Cardiac muscle cell (in vitro differentiated cells and primary cell): ENCODE measurements around the gene DCDC2B. TPM values are rescaled to one million over a fixed set of nuclear protein-coding genes. Genes with fewer than 3 reads are reported as not detected.
"Not testable (repeated sequence)": the region's sequence is repeated elsewhere in the genome, so short reads cannot be mapped to it uniquely, and the experiment has no call there.

Source experiments
- DNase-seq, 2 donors: peaks; one replicate each; pipeline versions ENCODE4 v3.0.0 to v3.0.0-alpha.2; 2010 to 2017; ENCODE audit warnings: low read depth in 1 of 2, low spot score in 1 of 2
- H3K27ac ChIP-seq: fragments of 200-600 bp; sonication (generic); 2 replicates; pipeline ENCODE4 v1.5.1; 2016
- H3K27me3 ChIP-seq: fragments of 200-600 bp; sonication (generic); 2 replicates; pipeline ENCODE4 v1.6.0; 2016; ENCODE audit warnings: control low read depth
- H3K36me3 ChIP-seq: fragments of 200-600 bp; sonication (generic); 2 replicates; pipeline ENCODE4 v1.5.1; 2016; ENCODE audit warnings: control low read depth
- H3K4me1 ChIP-seq: fragments of 200-600 bp; sonication (generic); 2 replicates; pipeline ENCODE4 v1.8.1; 2017; ENCODE audit warnings: low read depth, mild to moderate bottlenecking, mixed run types
- H3K4me3 ChIP-seq: fragments of 200-600 bp; sonication (generic); 2 replicates; pipeline ENCODE4 v1.5.1; 2016; ENCODE audit warnings: mild to moderate bottlenecking
- H3K9me3 ChIP-seq: fragments of 200-600 bp; sonication (generic); 2 replicates; pipeline ENCODE4 v1.5.1; 2017; ENCODE audit warnings: low read depth, mild to moderate bottlenecking, control low read depth
- CTCF ChIP-seq: IDR thresholded peaks from 2 replicates; pipeline ENCODE4 v1.5.1; 2012; ENCODE audit warnings: low read depth, mild to moderate bottlenecking, low read length
- polyA plus RNA-seq: library from polyadenylated mRNA; unstranded; fragments of >200 nt; fragmentation: Nextera tagmentation; extraction: Ambion mirVana; gene quantifications from 2 replicates; pipeline ENCODE4 v1.2.1, GENCODE V29; 2016
- total RNA-seq: library from RNA; depleted of rRNA; stranded (reverse); fragments of >200 nt; gene quantifications from 2 replicates; pipeline ENCODE4 v1.2.3, GENCODE V29; 2016

DCDC2B gene
- total and polyA plus RNA-seq, 2 experiments from 2014 or later = 0.72 TPM; not detected in 1

- H3K4me1 ChIP-seq = peaks cover 11% of the 10 kb centered on the region
- H3K4me3 ChIP-seq = no peak overlapping the region
- TF ChIP-seq CTCF = no peak
- no peaks in the 10 kb centered on the region for H3K9me3 ChIP-seq
- no peaks in the 10 kb centered on the region for H3K27me3 ChIP-seq
- H3K27ac ChIP-seq = no peak overlapping the region
- no peaks in the 10 kb centered on the region for H3K36me3 ChIP-seq
- DNase-seq = no peak
Measured at GRCh38 chr1:32249831-32250525, 41.1 kb downstream of the DCDC2B start.

- DNase-seq = no peak
- no peaks in the 10 kb centered on the region for H3K36me3 ChIP-seq
- H3K27ac ChIP-seq = no peak within 1 kb of the TSS
- H3K4me1 ChIP-seq = peaks cover 11% of the 10 kb centered on the region
- TF ChIP-seq CTCF = no peak
- no peaks in the 10 kb centered on the region for H3K27me3 ChIP-seq
- no peak within 1 kb of the TSS for H3K4me3 ChIP-seq
- H3K9me3 ChIP-seq = no peaks in the 10 kb centered on the region
Measured at GRCh38 chr1:32250893-32251716, 42.2 kb downstream of the DCDC2B start, which contains the start of gene LCK. LCK (plus strand) TSS chr1:32251265; CDS start chr1:32274330, 23,065 bp downstream.

DNA sequence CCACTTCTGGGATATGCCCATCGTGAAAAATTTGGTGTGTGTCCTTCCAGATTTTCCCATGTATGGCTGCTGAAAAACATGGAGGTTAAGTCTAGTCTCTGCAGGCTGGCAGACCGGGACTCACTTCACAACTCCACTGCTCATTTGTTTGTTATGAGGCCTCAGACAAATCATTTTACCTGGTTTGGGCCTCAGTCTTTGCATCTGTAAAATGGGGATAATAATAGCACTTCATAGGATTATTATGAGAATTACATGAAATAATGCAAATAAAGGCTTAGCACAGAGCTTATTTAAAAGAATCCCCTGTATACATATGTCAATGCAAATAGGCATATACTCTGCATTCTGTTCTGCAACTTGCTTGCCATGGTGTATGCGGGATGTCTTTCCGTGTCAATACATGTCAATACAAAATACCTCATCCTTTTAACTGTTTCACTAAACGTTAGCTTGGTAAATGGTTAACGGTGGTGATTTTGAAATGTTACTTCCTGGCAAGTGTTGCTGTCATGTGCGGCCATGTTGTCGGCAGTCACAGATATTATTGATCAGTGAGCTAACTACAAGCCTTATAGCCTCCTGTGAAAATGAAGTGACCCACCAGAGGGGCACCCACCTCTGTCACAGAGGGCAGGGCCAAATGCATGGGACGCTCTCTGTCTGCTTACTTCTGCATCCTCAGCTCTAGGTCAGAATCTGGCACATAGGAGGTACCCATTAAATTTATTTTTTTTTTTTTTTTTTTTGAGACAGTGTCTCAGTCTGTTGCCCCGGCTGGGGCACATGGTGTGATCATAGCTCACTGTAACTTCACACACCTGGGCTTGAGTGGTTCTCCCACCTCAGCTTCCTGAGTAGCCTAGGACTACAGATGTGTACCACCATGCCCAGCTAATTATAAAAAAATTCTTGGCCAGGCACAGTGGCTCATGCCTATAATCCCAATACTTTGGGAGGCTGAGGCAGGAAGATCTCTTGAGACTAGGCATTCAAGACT is 46.5 kb downstream of the DCDC2B start:
- no peaks in the 10 kb centered on the region for H3K9me3 ChIP-seq
- no peak overlapping the region for H3K27ac ChIP-seq
- no peak for TF ChIP-seq CTCF
- peaks cover 3% of the 10 kb centered on the region for H3K4me1 ChIP-seq
- no peaks in the 10 kb centered on the region for H3K27me3 ChIP-seq
- H3K36me3 ChIP-seq = no peaks in the 10 kb centered on the region
- no peak for DNase-seq
- H3K4me3 ChIP-seq = no peak overlapping the region

GRCh38 chr1:32256473-32257226 is 47.8 kb downstream of the DCDC2B start:
- H3K27ac ChIP-seq = no peak overlapping the region
- no peak overlapping the region for H3K4me3 ChIP-seq
- DNase-seq = no peak
- H3K27me3 ChIP-seq = no peaks in the 10 kb centered on the region
- no peaks in the 10 kb centered on the region for H3K36me3 ChIP-seq
- no peaks in the 10 kb centered on the region for H3K9me3 ChIP-seq
- TF ChIP-seq CTCF = no peak
- no peaks in the 10 kb centered on the region for H3K4me1 ChIP-seq

GRCh38 chr1:32257227-32257508 is 48.3 kb downstream of the DCDC2B start:
- Histone ChIP-seq H3K9me3 (no peaks in the 10 kb centered on the region), H3K27ac (no peak overlapping the region), H3K4me1 (no peaks in the 10 kb centered on the region), H3K27me3 (no peaks in the 10 kb centered on the region), H3K36me3 (no peaks in the 10 kb centered on the region), H3K4me3 (no peak overlapping the region)
- no peak for TF ChIP-seq CTCF
- DNase-seq = no peak

GRCh38 chr1:32263236-32263593 is 54.3 kb downstream of the DCDC2B start:
- not testable (repeated sequence) for DNase-seq, H3K36me3 ChIP-seq, H3K27ac ChIP-seq, H3K27me3 ChIP-seq, H3K4me3 ChIP-seq, H3K4me1 ChIP-seq, H3K9me3 ChIP-seq
